ENCODE data around the gene TMEM59L. TPM values are rescaled to one million over a fixed set of nuclear protein-coding genes. Genes with fewer than 3 reads are reported as not detected.
A peak's percentile ranks its signal among the peaks of the same experiment; 100 is the strongest.
"Not testable (repeated sequence)": the region's sequence is repeated elsewhere in the genome, so short reads cannot be mapped to it uniquely, and the experiment has no call there.

The TMEM59L gene
- total RNA-seq, 2 donors from 2014 or later, result 0.49 to 2.0 TPM

- H3K27me3 Mint-ChIP-seq (ENCODE audit: low read depth), result peaks cover 38% of the 10 kb centered on the region
- not testable (repeated sequence) for H3K9me3 Mint-ChIP-seq; H3K36me3 Mint-ChIP-seq (ENCODE audit: insufficient read depth in 2 of 2); H3K27ac Mint-ChIP-seq; ATAC-seq (replicated peaks in 1 of 2); H3K4me3 Mint-ChIP-seq; DNase-seq
- H3K4me1 Mint-ChIP-seq (ENCODE audit: low read depth), result peaks cover 14% of the 10 kb centered on the region
Measured at GRCh38 chr19:18600692-18601397, 11.8 kb upstream of the TMEM59L start.

DNA sequence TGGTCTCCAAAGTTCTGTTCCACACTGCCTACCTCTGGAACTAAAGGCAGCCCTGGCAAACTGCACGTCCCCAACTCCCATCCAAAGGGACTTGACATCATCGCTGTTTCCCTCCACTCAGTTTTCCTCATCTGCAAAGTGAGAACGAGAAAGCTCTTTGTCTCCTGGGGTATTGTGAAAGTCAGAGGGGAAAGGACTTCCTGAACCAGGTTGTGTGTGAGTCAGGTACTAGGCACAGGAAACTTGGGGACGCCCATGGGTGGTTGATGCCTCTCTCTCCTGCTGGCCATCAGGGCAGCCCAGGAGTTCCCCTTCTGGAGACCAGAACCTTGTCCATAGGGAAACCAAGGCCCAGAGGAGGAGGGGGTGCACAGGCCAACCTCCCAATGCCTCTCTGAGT is 10.8 kb upstream of the TMEM59L start:
- peaks cover 38% of the 10 kb centered on the region for H3K27me3 Mint-ChIP-seq (ENCODE audit: low read depth)
- no peak for ATAC-seq (replicated peaks in 1 of 2)
- H3K4me3 Mint-ChIP-seq, result no peak overlapping the region
- H3K9me3 Mint-ChIP-seq, result no peaks in the 10 kb centered on the region
- H3K27ac Mint-ChIP-seq, result no peak overlapping the region
- DNase-seq, result no peak
- H3K4me1 Mint-ChIP-seq (ENCODE audit: low read depth), result peaks cover 6% of the 10 kb centered on the region
- H3K36me3 Mint-ChIP-seq (ENCODE audit: insufficient read depth in 2 of 2), result no peaks in the 10 kb centered on the region

DNA sequence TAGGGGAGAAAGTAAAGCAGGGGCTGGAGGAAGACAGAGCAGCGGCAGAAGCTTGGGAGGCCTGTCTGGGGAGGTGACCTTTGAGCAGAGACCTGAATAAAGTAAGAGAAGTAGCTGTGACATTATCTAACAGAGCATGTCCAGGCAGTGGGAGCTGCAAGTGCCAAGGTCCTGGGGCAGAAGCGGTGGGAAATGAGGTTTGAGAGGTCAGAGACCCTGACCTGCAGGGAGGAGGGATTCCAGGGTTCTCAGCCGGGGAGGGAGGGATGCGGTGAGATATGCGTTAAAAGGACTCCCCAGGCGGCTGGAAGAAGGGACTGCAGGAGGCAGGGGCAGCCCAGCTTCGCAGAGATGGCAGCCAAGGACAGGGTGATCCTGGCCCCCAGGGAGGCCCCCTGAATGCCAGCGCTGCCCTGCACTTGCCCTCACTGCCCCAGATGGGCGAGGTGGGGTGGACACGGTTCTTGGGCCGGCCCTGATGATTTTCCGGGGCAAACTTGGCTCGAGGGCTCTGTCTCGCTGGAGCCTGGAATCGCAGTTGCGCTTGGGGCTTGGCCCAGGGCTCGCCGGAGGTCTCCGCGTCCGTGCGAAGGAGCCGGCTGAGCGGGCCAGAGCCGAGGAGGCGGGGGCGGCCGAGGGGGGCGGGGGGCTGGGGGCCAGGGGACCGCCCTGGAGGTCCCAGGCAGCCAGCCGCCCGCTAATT is 9.3 kb upstream of the TMEM59L start:
- ATAC-seq (replicated peaks in 1 of 2), result peak; percentile 57 to 61
- Mint-ChIP-seq H3K27ac (no peak overlapping the region), H3K27me3 (ENCODE audit: low read depth) (peaks cover 50% of the 10 kb centered on the region), H3K36me3 (ENCODE audit: insufficient read depth in 2 of 2) (no peaks in the 10 kb centered on the region), H3K9me3 (no peaks in the 10 kb centered on the region), H3K4me3 (no peak overlapping the region), H3K4me1 (ENCODE audit: low read depth) (peaks cover 14% of the 10 kb centered on the region)
- DNase-seq, result peak in 1 of 2 donors; percentile 39

DNA sequence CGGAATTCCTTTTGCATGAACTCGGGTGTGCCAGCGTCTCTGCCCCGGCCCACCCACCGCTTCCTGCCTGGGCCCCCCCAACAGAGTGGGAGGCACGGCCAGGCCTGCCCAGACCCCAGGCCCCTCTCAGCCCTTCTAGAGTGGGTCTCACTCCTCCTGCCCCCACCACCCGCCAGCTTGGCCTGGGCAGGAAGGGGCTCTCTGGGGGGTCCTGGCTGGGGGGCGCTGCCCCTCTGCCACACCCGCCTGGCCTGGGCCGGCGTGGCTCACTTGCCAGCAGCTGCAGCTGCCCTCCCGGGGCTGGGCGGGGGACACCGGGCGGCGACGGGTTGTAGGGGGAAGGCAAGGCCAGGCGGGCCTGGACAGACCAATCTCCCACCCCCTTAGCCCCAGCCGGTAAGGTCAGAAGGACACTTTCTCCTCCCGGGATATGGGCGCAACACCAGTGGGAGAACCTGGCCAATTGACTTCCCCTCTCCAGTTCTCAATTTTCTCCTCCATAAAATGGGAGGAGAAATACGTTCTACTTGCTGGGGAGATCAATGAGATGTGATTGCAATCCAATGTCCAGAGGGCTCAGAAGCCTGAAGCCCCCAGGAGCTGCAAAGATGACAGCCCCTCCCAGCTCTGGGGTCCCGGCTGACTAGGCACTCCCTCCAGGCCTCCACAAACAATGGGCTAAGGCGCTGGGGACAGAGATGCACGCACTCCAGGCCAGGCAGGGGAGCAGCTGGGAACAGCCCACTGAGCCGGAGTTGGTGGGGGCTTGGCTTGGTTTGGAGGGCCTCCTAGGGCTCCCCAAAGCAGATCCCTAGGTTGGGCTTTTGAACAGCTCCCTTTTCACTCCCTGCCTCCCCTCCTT is 8.5 kb upstream of the TMEM59L start:
- no peak for ATAC-seq (replicated peaks in 1 of 2)
- Mint-ChIP-seq H3K9me3 (no peaks in the 10 kb centered on the region), H3K27me3 (ENCODE audit: low read depth) (peaks cover 55% of the 10 kb centered on the region), H3K4me3 (no peak overlapping the region), H3K4me1 (ENCODE audit: low read depth) (peaks cover 19% of the 10 kb centered on the region), H3K27ac (no peak overlapping the region), H3K36me3 (ENCODE audit: insufficient read depth in 2 of 2) (no peaks in the 10 kb centered on the region)
- no peak for DNase-seq

GRCh38 chr19:18604820-18605159 is 7.9 kb upstream of the TMEM59L start:
- DNase-seq (no peak), ATAC-seq (replicated peaks in 1 of 2) (no peak)
- Mint-ChIP-seq H3K27me3 (ENCODE audit: low read depth) (peaks cover 58% of the 10 kb centered on the region), H3K4me1 (ENCODE audit: low read depth) (peaks cover 19% of the 10 kb centered on the region), H3K4me3 (no peak overlapping the region), H3K36me3 (ENCODE audit: insufficient read depth in 2 of 2) (no peaks in the 10 kb centered on the region), H3K9me3 (no peaks in the 10 kb centered on the region), H3K27ac (no peak overlapping the region)

DNA sequence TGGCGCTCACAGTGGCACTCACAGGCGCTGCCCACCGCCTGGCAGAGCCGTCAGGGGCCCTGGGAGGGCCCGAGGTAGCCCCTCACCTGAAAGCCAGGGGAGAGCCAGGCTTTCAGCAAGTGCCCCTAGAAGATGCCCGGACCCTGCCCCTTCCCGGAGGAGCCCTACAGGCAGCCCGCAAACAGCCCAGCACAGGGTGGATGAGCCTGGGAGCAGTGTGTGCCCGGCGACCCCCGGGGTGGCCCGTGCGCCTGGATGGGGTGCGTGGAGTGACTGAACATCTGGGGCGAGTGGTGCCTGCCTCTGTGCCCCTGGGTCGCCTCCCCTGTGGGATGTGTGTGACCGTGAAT is 7.5 kb upstream of the TMEM59L start:
- Mint-ChIP-seq H3K4me3 (peak overlapping the region; percentile 3 to 62), H3K27ac (no peak overlapping the region), H3K36me3 (ENCODE audit: insufficient read depth in 2 of 2) (no peaks in the 10 kb centered on the region), H3K27me3 (ENCODE audit: low read depth) (peaks cover 62% of the 10 kb centered on the region), H3K9me3 (no peaks in the 10 kb centered on the region), H3K4me1 (ENCODE audit: low read depth) (peaks cover 19% of the 10 kb centered on the region)
- ATAC-seq (replicated peaks in 1 of 2) (no peak), DNase-seq (no peak)

GRCh38 chr19:18605546-18606280 is 7.0 kb upstream of the TMEM59L start:
- Mint-ChIP-seq H3K27me3 (ENCODE audit: low read depth) (peaks cover 64% of the 10 kb centered on the region), H3K4me3 (peak overlapping the region; percentile 3 to 62)

DNA sequence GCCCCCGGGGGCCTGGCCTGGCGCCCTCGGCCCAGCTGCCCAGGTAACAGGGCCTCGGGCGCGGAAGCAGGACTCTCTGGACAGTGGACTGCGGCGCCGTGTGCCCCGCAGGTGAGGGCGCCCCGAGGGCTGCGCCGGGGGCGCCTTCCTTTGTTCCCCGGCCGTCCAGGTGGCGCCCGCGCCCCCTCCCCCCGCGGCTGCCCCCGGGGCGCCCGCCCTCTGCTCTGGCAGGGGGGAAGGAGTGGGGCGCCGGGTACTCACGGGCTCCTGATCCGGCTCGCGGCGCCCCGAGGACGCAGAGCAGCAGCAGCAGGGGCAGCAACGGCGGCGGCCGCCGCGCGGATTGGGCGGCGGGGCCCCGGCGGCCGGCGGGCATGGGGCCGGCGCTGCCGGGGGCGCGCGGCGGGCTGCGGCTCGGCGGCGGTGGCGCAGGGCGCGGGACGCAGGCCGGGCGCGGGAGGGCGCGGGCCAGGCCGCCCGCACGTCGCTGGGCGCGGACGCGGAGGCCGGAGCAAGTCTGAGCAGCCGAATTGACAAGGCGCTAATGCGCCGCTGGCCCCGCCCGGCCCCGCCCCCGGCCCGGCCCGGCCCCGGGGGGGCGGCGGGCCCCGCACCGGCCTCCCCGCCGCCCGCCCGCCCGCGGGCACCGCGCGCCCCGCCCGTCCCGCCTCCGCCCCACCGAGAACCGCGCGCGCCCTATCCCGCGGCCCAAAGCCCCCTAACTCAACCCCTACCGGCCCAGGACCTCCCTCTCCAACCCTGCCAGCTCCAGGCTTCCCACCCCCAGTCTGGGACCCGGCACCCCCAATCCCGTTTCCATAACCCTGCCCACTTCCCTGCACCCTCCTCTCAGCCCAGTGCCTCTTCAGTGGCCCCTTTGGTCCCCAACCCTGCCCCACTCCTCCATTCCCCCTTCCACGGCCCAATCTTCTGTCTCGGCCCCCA is 6.1 kb upstream of the TMEM59L start, which contains the start of gene CRLF1:
CRLF1 (minus strand) TSS at position 519 of the 945 bp plus-strand sequence; CDS start at position 376, 143 bp downstream.
- peak within 1 kb of the TSS in 1 of 2 donors; percentile 58 for H3K4me3 Mint-ChIP-seq
- no peaks in the 10 kb centered on the region for H3K9me3 Mint-ChIP-seq
- ATAC-seq (replicated peaks in 1 of 2), result no peak
- no peaks in the 10 kb centered on the region for H3K36me3 Mint-ChIP-seq (ENCODE audit: insufficient read depth in 2 of 2)
- peaks cover 24% of the 10 kb centered on the region for H3K4me1 Mint-ChIP-seq (ENCODE audit: low read depth)
- peaks cover 70% of the 10 kb centered on the region for H3K27me3 Mint-ChIP-seq (ENCODE audit: low read depth)
- no peak for DNase-seq
- no peak within 1 kb of the TSS for H3K27ac Mint-ChIP-seq

More at GRCh38 chr19:18605546-18606280, 7.0 kb upstream of the TMEM59L start:
- H3K36me3 Mint-ChIP-seq (ENCODE audit: insufficient read depth in 2 of 2), result no peaks in the 10 kb centered on the region
- DNase-seq (no peak), ATAC-seq (replicated peaks in 1 of 2) (no peak)
- H3K27ac Mint-ChIP-seq, result no peak overlapping the region
- peaks cover 19% of the 10 kb centered on the region for H3K4me1 Mint-ChIP-seq (ENCODE audit: low read depth)
- H3K9me3 Mint-ChIP-seq, result no peaks in the 10 kb centered on the region

- peak overlapping the region in 1 of 2 donors; percentile 46 for H3K4me3 Mint-ChIP-seq
- peaks cover 31% of the 10 kb centered on the region for H3K4me1 Mint-ChIP-seq (ENCODE audit: low read depth)
- no peaks in the 10 kb centered on the region for H3K9me3 Mint-ChIP-seq
- H3K36me3 Mint-ChIP-seq (ENCODE audit: insufficient read depth in 2 of 2), result no peaks in the 10 kb centered on the region
- H3K27ac Mint-ChIP-seq, result no peak overlapping the region
- peaks cover 69% of the 10 kb centered on the region for H3K27me3 Mint-ChIP-seq (ENCODE audit: low read depth)
- ATAC-seq (replicated peaks in 1 of 2) (no peak), DNase-seq (no peak)
Measured at GRCh38 chr19:18607226-18608101, 5.2 kb upstream of the TMEM59L start.

GRCh38 chr19:18608102-18608804 is 4.4 kb upstream of the TMEM59L start:
- ATAC-seq (replicated peaks in 1 of 2), result no peak
- no peak overlapping the region for H3K27ac Mint-ChIP-seq
- peaks cover 67% of the 10 kb centered on the region for H3K27me3 Mint-ChIP-seq (ENCODE audit: low read depth)
- H3K4me3 Mint-ChIP-seq, result peak overlapping the region in 1 of 2 donors; percentile 46
- H3K36me3 Mint-ChIP-seq (ENCODE audit: insufficient read depth in 2 of 2), result no peaks in the 10 kb centered on the region
- peaks cover 35% of the 10 kb centered on the region for H3K4me1 Mint-ChIP-seq (ENCODE audit: low read depth)
- DNase-seq, result no peak
- no peaks in the 10 kb centered on the region for H3K9me3 Mint-ChIP-seq
